Mammary epithelial cell (primary cell): ENCODE measurements around the gene CLDN15.

Source experiments
- CTCF ChIP-seq, 2 donors: IDR thresholded peaks in 1 of 2; conservative IDR thresholded peaks in 1 of 2; 2 replicates each; pipeline ENCODE4 v1.5.1; 2011 to 2012; ENCODE audit warnings: inconsistent platforms in 2 of 2, low read length in 2 of 2, mild to moderate bottlenecking in 2 of 2, control low read depth in 1 of 2, low read depth in 1 of 2; ENCODE audit not compliant: insufficient read depth in 1 of 2; ENCODE audit errors: extremely low read depth in 1 of 2
- EZH2 ChIP-seq: IDR thresholded peaks from 2 replicates; pipeline ENCODE4 v1.6.1; 2012; ENCODE audit warnings: low read length, inconsistent platforms, borderline replicate concordance

GRCh38 chr7:101236292-101236835 is 1.2 kb downstream of the CLDN15 start:
- no peak for TF ChIP-seq EZH2
- TF ChIP-seq CTCF (conservative IDR thresholded peaks at IDR 0.05 in 1 of 2, IDR thresholded peaks at IDR 0.05 in 1 of 2; ENCODE audit: extremely low read depth in 1 of 2, insufficient read depth in 1 of 2, low read depth in 1 of 2, low read length in 2 of 2) = no peak
